BJ (cell line): ENCODE data around the gene IP6K1. TPM values are rescaled to one million over a fixed set of nuclear protein-coding genes. Genes with fewer than 3 reads are reported as not detected.
"Not testable (repeated sequence)": the region's sequence is repeated elsewhere in the genome, so short reads cannot be mapped to it uniquely, and the experiment has no call there.

Source experiments
- CTCF ChIA-PET: fragments of 350-600 bp; formaldehyde crosslinking; extraction: SDS; loops from one replicate; lab custom pipeline; 2021; ENCODE audit warnings: antibody characterized with exemption, inconsistent platforms; lab: Yijun Ruan, JAX
- POLR2A ChIA-PET: fragments of 300-600 bp; sonication (Branson Sonifier 250); formaldehyde crosslinking; extraction: SDS; loops from one replicate; lab custom pipeline; 2021; ENCODE audit warnings: antibody characterized with exemption; lab: Charles Lee
- DNase-seq: peaks from one replicate; pipeline ENCODE4 v3.0.0-alpha.2; 2011; ENCODE audit warnings: low read depth
- H3K27me3 ChIP-seq: 2 replicates; pipeline ENCODE4 v1.6.0; 2011; ENCODE audit warnings: low read length; ENCODE audit not compliant: control insufficient read depth, insufficient read depth
- H3K36me3 ChIP-seq: 2 replicates; pipeline ENCODE4 v1.5.1; 2011; ENCODE audit warnings: low read length; ENCODE audit not compliant: control insufficient read depth, insufficient read depth
- H3K4me3 ChIP-seq: 2 replicates; pipeline ENCODE4 v1.5.1; 2011; ENCODE audit warnings: low read depth, mild to moderate bottlenecking, control low read depth, low read length
- CTCF ChIP-seq: IDR thresholded peaks from 2 replicates; pipeline ENCODE4 v1.5.1; 2011; ENCODE audit warnings: low read depth, mild to moderate bottlenecking, control low read depth, inconsistent platforms, low read length, moderate library complexity; ENCODE audit not compliant: insufficient read depth
- polyA plus RNA-seq: library from polyadenylated mRNA; depleted of rRNA; stranded (reverse); fragments of >200 nt; gene quantifications from 2 replicates; pipeline ENCODE4 v1.2.3, GENCODE V29; 2011

IP6K1 gene
- polyA plus RNA-seq, 1 experiment: 54.4 TPM

GRCh38 chr3:49780080-49780974, 6.0 kb downstream of the IP6K1 start:
- Histone ChIP-seq H3K4me3 (no peak overlapping the region), H3K27me3 (no peaks in the 10 kb centered on the region), H3K36me3 (peaks cover 7% of the 10 kb centered on the region; the same call in 1 of the 2 replicates)
- ChIA-PET CTCF (no interaction called here), POLR2A (no interaction called here)
- DNase-seq: no peak
- TF ChIP-seq CTCF: no peak

GRCh38 chr3:49779358-49780079, 6.8 kb downstream of the IP6K1 start:
- CTCF ChIA-PET: interaction anchor here (1.6 kb wide), 1 partner anchor 23 kb away, joined by 3 read pairs; the partner anchor contains the start of gene INKA1
- DNase-seq: no peak
- no peaks in the 10 kb centered on the region for H3K27me3 ChIP-seq
- POLR2A ChIA-PET: no interaction called here
- TF ChIP-seq CTCF: no peak
- H3K36me3 ChIP-seq: peaks cover 9% of the 10 kb centered on the region; the same call in 1 of the 2 replicates
- no peak overlapping the region for H3K4me3 ChIP-seq

- H3K27me3 ChIP-seq, H3K4me3 ChIP-seq, H3K36me3 ChIP-seq, POLR2A ChIA-PET, DNase-seq: not testable (repeated sequence)
- CTCF ChIA-PET: interaction anchor here (1.7 kb wide), 1 partner anchor 10 kb away, joined by 5 read pairs; the partner anchor contains the start of gene IP6K1
Observed at GRCh38 chr3:49776101-49776500, 10.2 kb downstream of the IP6K1 start.

- no peak for TF ChIP-seq CTCF
- DNase-seq: no peak
- Histone ChIP-seq H3K4me3 (no peak overlapping the region), H3K36me3 (0 out of 2 replicates have a peak, but pooled peaks cover 5% of the 10 kb centered on the region), H3K27me3 (no peaks in the 10 kb centered on the region)
- CTCF ChIA-PET: interaction anchor here (1.7 kb wide), 1 partner anchor 11 kb away, joined by 5 read pairs; the partner anchor contains the start of gene IP6K1
- POLR2A ChIA-PET: no interaction called here
Observed at GRCh38 chr3:49775538-49775937, 10.8 kb downstream of the IP6K1 start.

GRCh38 chr3:49772703-49773102, 13.6 kb downstream of the IP6K1 start:
- Histone ChIP-seq H3K27me3 (no peaks in the 10 kb centered on the region), H3K4me3 (no peak overlapping the region), H3K36me3 (0 out of 2 replicates have a peak, but pooled peaks cover 5% of the 10 kb centered on the region)
- no peak for TF ChIP-seq CTCF
- ChIA-PET POLR2A (no interaction called here), CTCF (interaction anchor here (1.2 kb wide), 1 partner anchor 15 kb away, joined by 3 read pairs; no protein-coding TSS in a partner anchor)
- DNase-seq: no peak
